Adipocyte (in vitro differentiated cells): ENCODE results near the gene LRMDA.

Experiments used
- DNase-seq: peaks from one replicate; pipeline ENCODE4 v3.0.0-alpha.2; 2015; ENCODE audit warnings: low read depth
- H3K27me3 ChIP-seq: replicated peaks from 2 replicates; pipeline ENCODE4 v1.7.0; 2013; ENCODE audit warnings: mild to moderate bottlenecking, low read length, moderate library complexity; ENCODE audit not compliant: control insufficient read depth, insufficient read depth
- H3K36me3 ChIP-seq: 2 replicates; pipeline ENCODE4 v1.7.0; 2013; ENCODE audit warnings: low read length, mild to moderate bottlenecking, moderate library complexity; ENCODE audit not compliant: control insufficient read depth, insufficient read depth, severe bottlenecking
- H3K4me1 ChIP-seq: 2 replicates; pipeline ENCODE4 v1.7.0; 2013; ENCODE audit warnings: mild to moderate bottlenecking, low read length, moderate library complexity; ENCODE audit not compliant: control insufficient read depth, insufficient read depth
- H3K4me3 ChIP-seq: 2 replicates; pipeline ENCODE4 v1.7.0; 2013; ENCODE audit warnings: mild to moderate bottlenecking, low read length, moderate library complexity
- H3K9ac ChIP-seq: 2 replicates; pipeline ENCODE4 v1.7.0; 2013; ENCODE audit warnings: mild to moderate bottlenecking, low read length, moderate library complexity
- H3K9me3 ChIP-seq: 2 replicates; pipeline ENCODE4 v1.7.0; 2013; ENCODE audit warnings: mild to moderate bottlenecking, low read length, moderate library complexity; ENCODE audit not compliant: control insufficient read depth

Gene LRMDA

DNA sequence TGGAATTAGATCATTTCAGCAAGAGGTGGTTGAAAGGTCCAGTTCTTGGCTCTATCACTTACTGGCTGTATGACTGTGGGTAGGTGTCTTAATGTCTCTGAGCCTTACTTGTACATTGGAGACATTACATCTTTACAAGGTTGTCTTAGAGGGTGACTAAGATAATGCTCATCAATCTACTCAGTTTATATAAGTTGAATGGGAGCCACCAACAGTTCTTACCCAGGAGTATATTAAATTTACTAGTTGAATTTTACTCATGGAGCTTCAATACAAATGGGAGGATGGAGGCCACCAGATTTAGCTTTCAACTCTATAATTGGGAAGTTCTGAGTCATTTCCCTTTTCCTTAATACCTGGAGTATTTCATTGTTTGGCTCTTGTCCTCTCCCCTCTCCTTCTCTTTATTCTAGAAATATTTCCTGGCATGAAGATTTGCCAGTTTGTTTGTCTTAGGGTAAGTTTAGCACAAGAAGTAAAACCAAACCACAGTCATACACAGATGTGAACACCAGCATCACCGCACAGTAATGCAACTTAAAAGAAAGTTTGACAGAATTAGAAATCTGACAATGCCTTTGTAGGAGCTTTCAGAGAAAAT is 222.8 kb downstream of the LRMDA start:
- no peaks in the 10 kb centered on the region for H3K9me3 ChIP-seq
- H3K36me3 ChIP-seq = no peaks in the 10 kb centered on the region
- DNase-seq = no peak
- peak overlapping the region; percentile 58 for H3K4me3 ChIP-seq
- peaks cover 48% of the 10 kb centered on the region for H3K4me1 ChIP-seq
- no peaks in the 10 kb centered on the region for H3K27me3 ChIP-seq
- H3K9ac ChIP-seq = peak overlapping the region; percentile 74

DNA sequence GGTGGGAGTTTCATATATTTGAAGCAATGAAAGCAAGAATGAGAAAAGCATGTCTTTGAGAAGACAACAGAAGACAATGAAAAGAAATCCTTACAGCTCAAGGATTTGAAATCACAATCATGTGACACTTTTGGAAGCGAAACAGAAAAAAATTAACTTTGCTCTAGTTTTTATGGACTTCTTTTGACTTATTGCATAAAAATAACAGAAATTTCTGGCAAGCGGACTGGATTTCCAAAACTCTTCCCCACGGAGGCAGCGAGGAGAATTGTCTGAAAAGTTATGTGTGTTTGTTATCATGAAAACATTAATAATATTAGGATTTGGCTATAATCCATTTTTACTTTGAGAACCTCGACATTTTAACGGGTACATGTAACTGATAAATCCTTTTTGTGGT is 223.3 kb downstream of the LRMDA start:
- H3K4me3 ChIP-seq = peak overlapping the region; percentile 58
- peaks cover 53% of the 10 kb centered on the region for H3K4me1 ChIP-seq
- no peak for DNase-seq
- H3K36me3 ChIP-seq = no peaks in the 10 kb centered on the region
- H3K27me3 ChIP-seq = no peaks in the 10 kb centered on the region
- H3K9me3 ChIP-seq = no peaks in the 10 kb centered on the region
- H3K9ac ChIP-seq = peak overlapping the region; percentile 74

DNA sequence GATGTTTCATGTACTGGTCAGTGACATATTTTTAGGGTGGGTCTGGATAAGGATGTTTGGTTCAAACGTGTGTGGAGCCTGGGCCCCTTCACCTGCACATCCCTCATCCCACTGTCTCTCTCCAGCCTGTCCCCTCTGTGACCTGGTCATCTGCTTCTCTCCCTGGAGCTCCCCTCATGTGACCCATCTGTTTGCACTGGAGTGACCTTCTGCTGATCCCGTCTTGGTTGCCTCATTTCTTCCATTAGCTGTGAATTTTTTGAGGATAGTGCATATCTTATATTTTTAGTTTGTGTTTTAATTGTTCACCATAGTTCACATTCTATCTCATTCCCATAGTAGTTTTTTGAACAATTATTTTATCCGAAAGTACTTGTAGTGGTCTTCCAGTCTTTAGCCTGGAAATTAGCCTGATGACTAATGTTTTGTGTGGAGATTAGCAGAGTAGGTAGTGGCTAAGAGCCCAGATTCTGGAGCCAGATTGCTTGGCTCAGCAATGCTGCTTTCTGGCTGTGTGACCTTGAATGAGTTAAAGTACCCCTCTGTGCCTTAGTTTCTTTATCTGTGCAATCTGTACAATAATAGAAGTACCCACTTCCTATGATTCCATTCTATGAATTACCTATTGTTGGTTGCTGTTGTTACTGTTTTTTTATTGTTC is 224.5 kb downstream of the LRMDA start:
- H3K9ac ChIP-seq = peak overlapping the region; percentile 74
- no peaks in the 10 kb centered on the region for H3K27me3 ChIP-seq

DNA sequence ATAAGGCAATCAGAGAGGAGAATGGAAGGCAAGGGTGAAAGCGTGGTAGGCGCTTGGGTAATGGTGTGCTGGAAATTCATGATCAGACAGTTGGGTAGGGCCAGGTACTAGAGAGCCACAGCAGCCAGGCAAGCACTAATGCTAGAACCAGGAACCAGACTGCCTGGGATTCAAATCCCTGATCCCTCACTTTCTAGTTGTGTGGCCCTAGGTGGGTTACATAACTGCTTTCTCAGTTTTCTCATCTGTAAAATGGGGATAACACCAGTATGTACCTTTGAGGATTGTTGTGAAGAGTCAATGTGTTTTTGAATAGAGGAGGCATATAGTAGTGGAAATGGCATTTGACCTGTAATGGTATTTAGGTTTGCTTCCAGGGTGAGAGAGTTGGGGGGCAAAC is 225.9 kb downstream of the LRMDA start:
- DNase-seq = no peak
- Histone ChIP-seq H3K9ac (no peak overlapping the region), H3K27me3 (no peaks in the 10 kb centered on the region)

More for the DNA sequence above, 224.5 kb downstream of the LRMDA start:
- H3K36me3 ChIP-seq = no peaks in the 10 kb centered on the region
- no peaks in the 10 kb centered on the region for H3K9me3 ChIP-seq
- peak overlapping the region; percentile 58 for H3K4me3 ChIP-seq
- H3K4me1 ChIP-seq = peaks cover 54% of the 10 kb centered on the region
- DNase-seq = no peak

DNA sequence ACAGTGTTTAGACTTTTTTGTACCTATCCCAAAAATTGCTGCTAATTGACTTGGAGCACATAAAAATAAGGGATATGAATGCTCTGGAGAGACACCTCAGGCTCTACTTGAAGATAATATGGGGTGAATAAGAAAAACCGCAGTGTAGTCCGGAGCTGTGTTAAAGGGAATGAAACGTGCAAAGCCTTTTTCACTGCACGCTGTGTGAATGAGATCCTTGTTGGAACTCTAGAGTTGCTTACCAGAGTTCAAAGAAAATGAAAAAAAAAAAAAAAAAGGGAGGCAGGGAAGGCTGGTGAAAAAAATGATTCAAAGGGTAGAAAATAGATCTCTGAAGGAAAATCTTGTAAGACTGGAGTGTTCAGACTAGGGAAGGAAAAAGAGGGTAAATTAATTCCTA is 226.6 kb downstream of the LRMDA start:
- Histone ChIP-seq H3K9me3 (no peaks in the 10 kb centered on the region), H3K36me3 (no peaks in the 10 kb centered on the region), H3K4me3 (no peak overlapping the region), H3K27me3 (no peaks in the 10 kb centered on the region), H3K4me1 (peaks cover 49% of the 10 kb centered on the region), H3K9ac (no peak overlapping the region)
- DNase-seq = no peak

More for the DNA sequence above, 225.9 kb downstream of the LRMDA start:
- Histone ChIP-seq H3K36me3 (no peaks in the 10 kb centered on the region), H3K4me3 (no peak overlapping the region), H3K4me1 (peaks cover 51% of the 10 kb centered on the region), H3K9me3 (no peaks in the 10 kb centered on the region)

DNA sequence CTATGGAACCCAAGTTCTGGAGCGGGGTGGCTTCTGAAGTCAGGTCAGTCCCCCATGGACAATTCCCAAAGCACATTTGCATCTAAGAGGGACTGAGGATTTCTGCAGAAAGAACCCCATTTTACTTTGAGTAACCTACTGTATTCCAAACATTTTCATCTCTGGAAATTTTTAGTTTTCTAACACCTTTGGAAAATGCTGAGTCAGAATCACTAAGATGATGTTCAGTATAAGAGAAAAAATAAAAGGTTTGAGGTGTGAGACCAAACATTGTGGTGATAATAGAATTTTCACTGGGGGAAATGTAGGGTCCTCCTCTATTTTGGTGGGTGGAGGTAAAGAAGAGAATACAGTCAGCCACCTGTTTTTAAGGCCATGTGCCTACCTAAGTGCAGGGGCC is 227.1 kb downstream of the LRMDA start:
- Histone ChIP-seq H3K9me3 (no peaks in the 10 kb centered on the region), H3K27me3 (no peaks in the 10 kb centered on the region), H3K4me1 (peaks cover 49% of the 10 kb centered on the region), H3K9ac (no peak overlapping the region), H3K4me3 (no peak overlapping the region), H3K36me3 (no peaks in the 10 kb centered on the region)
- DNase-seq = no peak

DNA sequence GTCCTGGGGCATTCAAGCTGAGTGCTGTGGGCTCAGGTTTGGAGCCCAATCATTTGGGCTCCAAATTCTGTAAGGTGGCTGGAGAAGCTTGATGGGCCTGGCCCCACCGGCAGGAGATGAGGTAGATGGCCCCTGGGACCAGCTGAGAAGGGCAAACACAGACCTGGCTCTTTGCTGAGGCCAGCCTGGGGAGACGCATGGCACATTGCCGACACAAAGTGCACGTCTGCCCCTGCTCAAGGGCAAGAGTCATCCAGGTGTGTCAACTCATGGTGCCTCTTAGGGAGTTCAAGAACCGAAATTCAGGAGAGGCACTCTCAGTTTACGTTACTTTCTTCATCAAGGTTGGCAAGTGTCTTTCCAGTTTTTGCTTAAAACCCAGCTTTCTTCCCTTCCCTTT is 227.5 kb downstream of the LRMDA start:
- Histone ChIP-seq H3K4me3 (no peak overlapping the region), H3K4me1 (peaks cover 49% of the 10 kb centered on the region), H3K27me3 (no peaks in the 10 kb centered on the region), H3K9me3 (no peaks in the 10 kb centered on the region), H3K9ac (no peak overlapping the region), H3K36me3 (no peaks in the 10 kb centered on the region)
- no peak for DNase-seq

DNA sequence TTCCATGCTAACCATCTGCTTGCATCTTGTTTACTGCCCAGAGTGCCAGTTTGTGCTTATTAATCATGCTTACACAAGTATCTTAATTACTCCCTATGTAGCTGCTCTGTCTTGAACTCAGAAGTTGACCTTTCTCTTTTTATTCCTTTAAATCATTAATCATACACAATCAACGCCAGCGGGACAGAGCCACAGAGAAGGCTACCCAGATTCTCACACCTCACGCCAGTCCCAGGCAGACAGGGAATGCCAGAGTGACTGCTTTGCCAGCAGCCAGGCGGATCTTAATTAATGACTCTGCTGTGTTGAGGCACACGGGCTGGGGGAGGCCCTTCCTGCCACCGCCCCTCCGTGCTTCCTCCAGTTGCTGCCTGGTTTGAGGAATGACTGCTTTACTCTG is 229.4 kb downstream of the LRMDA start:
- H3K27me3 ChIP-seq = no peaks in the 10 kb centered on the region
- peaks cover 42% of the 10 kb centered on the region for H3K4me1 ChIP-seq
- H3K36me3 ChIP-seq = no peaks in the 10 kb centered on the region
- DNase-seq = no peak
- H3K9me3 ChIP-seq = no peaks in the 10 kb centered on the region
- H3K9ac ChIP-seq = no peak overlapping the region
- no peak overlapping the region for H3K4me3 ChIP-seq

DNA sequence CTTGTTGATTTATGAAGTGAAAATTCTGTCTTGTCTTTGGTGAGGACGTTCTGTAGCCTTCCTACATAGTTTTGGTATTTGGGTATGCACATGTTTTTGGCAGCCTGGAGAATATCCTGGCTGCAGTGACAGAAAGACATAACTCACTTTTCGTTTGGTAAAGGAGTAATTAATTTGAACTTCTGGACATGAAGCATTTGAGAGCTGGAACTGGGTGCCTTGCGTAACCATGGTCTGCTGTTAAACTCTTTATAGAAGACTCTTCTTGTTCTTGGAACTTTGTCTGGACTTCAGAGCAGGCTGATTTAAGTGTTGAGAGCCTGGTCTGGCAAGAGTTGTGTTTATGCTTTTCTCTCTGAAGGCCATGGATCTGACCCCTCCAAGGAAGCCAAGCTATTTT is 231.3 kb downstream of the LRMDA start:
- H3K36me3 ChIP-seq = no peaks in the 10 kb centered on the region
- H3K9ac ChIP-seq = peak overlapping the region; percentile 55
- no peaks in the 10 kb centered on the region for H3K9me3 ChIP-seq
- H3K27me3 ChIP-seq = no peaks in the 10 kb centered on the region
- peaks cover 36% of the 10 kb centered on the region for H3K4me1 ChIP-seq
- H3K4me3 ChIP-seq = no peak overlapping the region
- DNase-seq = no peak

DNA sequence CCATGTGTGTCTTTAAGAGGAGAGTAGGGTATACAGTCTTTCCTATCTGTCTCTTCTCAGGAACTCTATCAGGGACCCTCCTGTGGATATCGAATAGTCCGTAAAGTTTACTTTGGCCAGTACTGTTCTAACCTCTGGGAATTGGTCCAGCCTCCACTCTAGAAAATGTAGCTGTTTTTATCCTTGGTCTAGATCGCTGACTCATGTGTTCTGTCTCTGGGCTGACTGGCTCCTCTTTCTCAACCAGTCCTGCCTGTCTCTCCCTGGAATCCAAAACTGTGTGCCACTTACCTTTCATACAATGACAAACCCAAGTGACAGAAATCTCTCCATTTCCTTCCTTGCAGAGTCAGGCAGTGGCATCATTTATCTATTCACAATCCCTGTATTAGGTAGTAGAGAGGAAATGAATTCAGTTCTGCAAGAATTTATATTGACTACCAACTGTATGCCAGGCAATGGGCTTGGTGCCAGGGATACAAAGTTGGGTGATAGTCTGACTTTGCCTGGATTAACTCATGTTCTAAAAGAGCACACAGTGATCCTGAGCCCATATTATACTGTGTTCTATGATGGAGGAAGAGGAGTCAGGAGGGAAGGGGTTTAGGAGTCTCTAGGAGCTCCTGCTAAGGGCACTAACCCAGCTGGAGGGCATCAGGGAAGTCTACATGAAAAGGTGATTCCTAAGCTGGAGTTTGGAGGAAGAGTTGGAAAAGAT is 232.7 kb downstream of the LRMDA start:
- peak overlapping the region; percentile 55 for H3K9ac ChIP-seq
- H3K9me3 ChIP-seq = no peaks in the 10 kb centered on the region
- DNase-seq = no peak
- no peak overlapping the region for H3K4me3 ChIP-seq
- H3K4me1 ChIP-seq = peaks cover 36% of the 10 kb centered on the region
- no peaks in the 10 kb centered on the region for H3K36me3 ChIP-seq
- H3K27me3 ChIP-seq = no peaks in the 10 kb centered on the region

DNA sequence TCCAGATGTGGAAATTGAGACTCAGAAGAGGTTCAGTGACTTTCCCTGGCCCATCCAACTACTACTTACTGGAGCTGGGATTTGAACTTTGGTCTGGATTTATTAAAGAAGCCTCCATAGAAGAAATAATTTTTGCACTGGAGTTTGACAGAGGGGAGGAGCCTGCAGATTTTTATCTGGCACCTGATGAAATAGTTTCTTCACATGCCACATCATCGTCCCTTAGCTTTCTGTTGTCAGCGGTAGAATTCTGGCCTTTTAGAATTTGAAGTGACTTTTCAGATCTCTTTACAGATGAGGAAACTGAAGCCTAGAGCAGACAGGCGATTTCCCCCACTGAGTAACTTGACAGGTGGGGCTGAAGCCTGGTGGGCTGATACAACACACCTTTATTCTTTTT is 233.5 kb downstream of the LRMDA start:
- Histone ChIP-seq H3K4me3 (no peak overlapping the region), H3K27me3 (no peaks in the 10 kb centered on the region), H3K36me3 (no peaks in the 10 kb centered on the region), H3K9ac (no peak overlapping the region), H3K4me1 (peaks cover 30% of the 10 kb centered on the region), H3K9me3 (no peaks in the 10 kb centered on the region)
- no peak for DNase-seq
